Measurements from ENCODE around the gene GALNT17.

Gene GALNT17

DNA sequence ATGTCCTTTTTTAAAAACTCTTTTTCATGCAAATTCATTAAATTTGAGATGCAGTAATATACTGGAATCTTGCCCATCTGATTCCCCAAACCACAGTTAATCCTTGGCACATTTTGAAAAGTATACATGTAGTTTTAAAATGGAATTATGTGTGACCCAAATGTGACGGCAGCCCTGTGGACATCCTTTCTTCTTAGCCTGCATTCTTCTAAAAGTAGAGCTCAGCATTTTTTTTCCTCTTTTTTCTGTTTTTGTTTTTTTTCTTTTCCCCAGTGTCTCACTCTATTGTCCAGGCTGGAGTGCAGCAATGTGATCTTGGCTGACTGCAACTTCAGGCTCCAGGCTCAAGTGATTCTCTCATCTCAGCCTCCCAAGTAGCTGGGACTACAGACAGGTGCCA lies 338.9 kb downstream of the GALNT17 start:
- TF ChIP-seq, protein P1, sequence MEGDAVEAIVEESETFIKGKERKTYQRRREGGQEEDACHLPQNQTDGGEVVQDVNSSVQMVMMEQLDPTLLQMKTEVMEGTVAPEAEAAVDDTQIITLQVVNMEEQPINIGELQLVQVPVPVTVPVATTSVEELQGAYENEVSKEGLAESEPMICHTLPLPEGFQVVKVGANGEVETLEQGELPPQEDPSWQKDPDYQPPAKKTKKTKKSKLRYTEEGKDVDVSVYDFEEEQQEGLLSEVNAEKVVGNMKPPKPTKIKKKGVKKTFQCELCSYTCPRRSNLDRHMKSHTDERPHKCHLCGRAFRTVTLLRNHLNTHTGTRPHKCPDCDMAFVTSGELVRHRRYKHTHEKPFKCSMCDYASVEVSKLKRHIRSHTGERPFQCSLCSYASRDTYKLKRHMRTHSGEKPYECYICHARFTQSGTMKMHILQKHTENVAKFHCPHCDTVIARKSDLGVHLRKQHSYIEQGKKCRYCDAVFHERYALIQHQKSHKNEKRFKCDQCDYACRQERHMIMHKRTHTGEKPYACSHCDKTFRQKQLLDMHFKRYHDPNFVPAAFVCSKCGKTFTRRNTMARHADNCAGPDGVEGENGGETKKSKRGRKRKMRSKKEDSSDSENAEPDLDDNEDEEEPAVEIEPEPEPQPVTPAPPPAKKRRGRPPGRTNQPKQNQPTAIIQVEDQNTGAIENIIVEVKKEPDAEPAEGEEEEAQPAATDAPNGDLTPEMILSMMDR (IDR thresholded peaks at IDR 0.05) = no peak

DNA sequence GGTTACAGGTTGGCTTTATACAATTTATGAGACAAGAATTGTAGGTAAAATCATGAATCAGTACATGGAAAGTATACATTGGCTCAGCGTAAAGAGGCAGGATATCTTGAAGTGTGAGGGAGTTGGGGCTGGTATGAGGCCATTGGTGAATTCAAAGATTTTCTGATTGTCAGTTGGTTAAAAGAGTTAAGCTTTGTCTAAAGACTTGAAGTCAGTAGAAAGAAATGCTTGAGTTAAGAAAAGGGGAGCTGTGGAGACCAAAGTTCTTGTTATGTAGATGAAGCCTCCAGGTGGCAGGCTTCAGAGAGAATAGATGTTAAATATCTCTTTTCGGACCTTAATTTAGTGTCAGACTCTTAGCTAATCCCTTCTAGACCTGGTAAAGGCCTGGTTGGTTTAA lies 341.0 kb downstream of the GALNT17 start:
- TF ChIP-seq, protein P1 (IDR thresholded peaks at IDR 0.05) = no peak

GRCh38 chr7:71473366-71473967 lies 341.5 kb downstream of the GALNT17 start:
- TF ChIP-seq, protein P1 (IDR thresholded peaks at IDR 0.05) = no peak

- TF ChIP-seq, protein P1 (IDR thresholded peaks at IDR 0.05) = no peak
Measured at GRCh38 chr7:71477441-71477840, 345.5 kb downstream of the GALNT17 start.

- TF ChIP-seq, protein P1 (IDR thresholded peaks at IDR 0.05) = no peak
Measured at GRCh38 chr7:71479231-71479630, 347.3 kb downstream of the GALNT17 start.

DNA sequence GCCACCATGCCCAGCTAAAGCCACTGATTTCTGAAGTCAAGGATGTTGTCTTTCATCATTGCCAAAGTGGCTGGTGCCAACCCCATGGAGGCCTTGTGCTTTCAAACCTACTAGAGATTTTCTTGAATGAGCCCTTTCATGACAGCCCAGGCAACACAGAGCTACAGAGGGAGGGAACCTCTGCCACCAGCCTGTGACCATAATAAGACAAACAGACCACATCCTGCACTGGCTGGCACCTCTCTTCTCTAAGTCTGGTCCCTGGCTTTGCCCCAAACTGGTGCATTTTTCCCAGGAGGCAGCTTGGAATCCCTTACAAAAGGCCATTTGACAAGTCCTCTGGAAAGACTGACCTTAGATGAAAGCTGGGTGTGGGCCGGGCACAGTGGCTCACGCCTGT lies 348.8 kb downstream of the GALNT17 start:
- TF ChIP-seq, protein P1 (IDR thresholded peaks at IDR 0.05) = no peak

- TF ChIP-seq, protein P1 (IDR thresholded peaks at IDR 0.05) = no peak
Measured at GRCh38 chr7:71482284-71482683, 350.3 kb downstream of the GALNT17 start.

GRCh38 chr7:71484380-71484779 lies 352.4 kb downstream of the GALNT17 start:
- TF ChIP-seq, protein P1 (IDR thresholded peaks at IDR 0.05) = no peak
